Panc1 (cell line): ENCODE data around the gene LAMP5.

Source experiments
- CTCF ChIP-seq: fragments of 450-650 bp; IDR thresholded peaks from 2 replicates; pipeline ENCODE4 v1.5.1; 2017; ENCODE audit warnings: mild to moderate bottlenecking
- POLR2AphosphoS5 ChIP-seq: IDR thresholded peaks from 2 replicates; pipeline ENCODE4 v1.6.1; 2012; ENCODE audit warnings: mild to moderate bottlenecking, low read depth, low read length, moderate library complexity

- TF ChIP-seq CTCF (no peak), POLR2AphosphoS5 (no peak)
Measured at GRCh38 chr20:9487231-9487630, 27.2 kb upstream of the LAMP5 start.
